ENCODE results near the gene CCNL2. TPM values are rescaled to one million over a fixed set of nuclear protein-coding genes. Genes with fewer than 3 reads are reported as not detected.

CCNL2 gene
- polyA plus RNA-seq, 2 of the 4 experiments (the other 2 are of a cell fraction) = 85.5 to 111 TPM

- ChIA-PET CTCF (interaction anchor here (0.9 kb wide), 1 partner anchor 35 kb away, joined by 3 read pairs; no protein-coding TSS in a partner anchor), POLR2A (no interaction called here)
- ATAC-seq = peak in 1 of 2 experiments; percentile 75; a peak in 3 of 6 replicates
- no CpG with 5 or more reads among the region's 18 CpGs for WGBS (ENCODE audit: missing lambda C conversion rate)
- Histone ChIP-seq H3K4me3 (no peak overlapping the region), H3K9me3 (no peaks in the 10 kb centered on the region), H3K4me2 (no peak overlapping the region), H3K4me1 (no peaks in the 10 kb centered on the region), H3K27ac (no peak overlapping the region)
- FAIRE-seq = no peak
- no peak for DNase-seq (ENCODE audit: low read depth in 1 of 2, low spot score in 1 of 2)
- TF ChIP-seq, protein P1, sequence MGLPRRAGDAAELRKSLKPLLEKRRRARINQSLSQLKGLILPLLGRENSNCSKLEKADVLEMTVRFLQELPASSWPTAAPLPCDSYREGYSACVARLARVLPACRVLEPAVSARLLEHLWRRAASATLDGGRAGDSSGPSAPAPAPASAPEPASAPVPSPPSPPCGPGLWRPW (IDR thresholded peaks at IDR 0.05) = no peak
- no peak for TF ChIP-seq EHMT2 (IDR thresholded peaks at IDR 0.05; ENCODE audit: low read depth)
- no peak for TF ChIP-seq RNF2 (IDR thresholded peaks at IDR 0.05; ENCODE audit: borderline replicate concordance, low read depth)
- no peak for TF ChIP-seq KDM5A (IDR thresholded peaks at IDR 0.05)
- TF ChIP-seq NPAS2 (CRISPR knock-in tag; IDR thresholded peaks at IDR 0.05; ENCODE audit: borderline replicate concordance) = no peak
- TF ChIP-seq BHLHE40 (IDR thresholded peaks at IDR 0.05; ENCODE audit: low read depth, low read length) = no peak
- TF ChIP-seq, protein P2, sequence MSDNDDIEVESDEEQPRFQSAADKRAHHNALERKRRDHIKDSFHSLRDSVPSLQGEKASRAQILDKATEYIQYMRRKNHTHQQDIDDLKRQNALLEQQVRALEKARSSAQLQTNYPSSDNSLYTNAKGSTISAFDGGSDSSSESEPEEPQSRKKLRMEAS (IDR thresholded peaks at IDR 0.05) = no peak
- TF ChIP-seq, protein P3, sequence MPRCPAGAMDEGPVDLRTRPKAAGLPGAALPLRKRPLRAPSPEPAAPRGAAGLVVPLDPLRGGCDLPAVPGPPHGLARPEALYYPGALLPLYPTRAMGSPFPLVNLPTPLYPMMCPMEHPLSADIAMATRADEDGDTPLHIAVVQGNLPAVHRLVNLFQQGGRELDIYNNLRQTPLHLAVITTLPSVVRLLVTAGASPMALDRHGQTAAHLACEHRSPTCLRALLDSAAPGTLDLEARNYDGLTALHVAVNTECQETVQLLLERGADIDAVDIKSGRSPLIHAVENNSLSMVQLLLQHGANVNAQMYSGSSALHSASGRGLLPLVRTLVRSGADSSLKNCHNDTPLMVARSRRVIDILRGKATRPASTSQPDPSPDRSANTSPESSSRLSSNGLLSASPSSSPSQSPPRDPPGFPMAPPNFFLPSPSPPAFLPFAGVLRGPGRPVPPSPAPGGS (IDR thresholded peaks at IDR 0.05) = no peak
Observed at GRCh38 chr1:1337793-1338147, 61.4 kb downstream of the CCNL2 start.

- TF ChIP-seq FOSB (CRISPR knock-in tag; IDR thresholded peaks at IDR 0.05) (no peak), ESRRA (IDR thresholded peaks at IDR 0.05; ENCODE audit: borderline replicate concordance, low read length) (no peak), NR3C1 (IDR thresholded peaks at IDR 0.05) (no peak), E2F6 (IDR thresholded peaks at IDR 0.05; ENCODE audit: borderline replicate concordance, low read depth) (no peak), RCOR1 (IDR thresholded peaks at IDR 0.05; ENCODE audit: low read depth, low read length) (no peak), CBX2 (IDR thresholded peaks at IDR 0.05; ENCODE audit: borderline replicate concordance, low read depth) (no peak), EP300 (IDR thresholded peaks at IDR 0.05) (no peak), RARB (CRISPR knock-in tag; IDR thresholded peaks at IDR 0.05) (no peak), RAD21 (conservative IDR thresholded peaks at IDR 0.05 in 1 of 2, IDR thresholded peaks at IDR 0.05 in 1 of 2) (no peak), SREBF2 (IDR thresholded peaks at IDR 0.05) (no peak), SMC3 (IDR thresholded peaks at IDR 0.05) (no peak), HOXA7 (CRISPR knock-in tag; IDR thresholded peaks at IDR 0.05) (no peak), FOXS1 (CRISPR knock-in tag; IDR thresholded peaks at IDR 0.05) (no peak), HEYL (CRISPR knock-in tag; IDR thresholded peaks at IDR 0.05) (no peak), TFCP2L1 (CRISPR knock-in tag; IDR thresholded peaks at IDR 0.05) (no peak)
- TF ChIP-seq, protein P1 (IDR thresholded peaks at IDR 0.05) = no peak
- TF ChIP-seq, protein P4, sequence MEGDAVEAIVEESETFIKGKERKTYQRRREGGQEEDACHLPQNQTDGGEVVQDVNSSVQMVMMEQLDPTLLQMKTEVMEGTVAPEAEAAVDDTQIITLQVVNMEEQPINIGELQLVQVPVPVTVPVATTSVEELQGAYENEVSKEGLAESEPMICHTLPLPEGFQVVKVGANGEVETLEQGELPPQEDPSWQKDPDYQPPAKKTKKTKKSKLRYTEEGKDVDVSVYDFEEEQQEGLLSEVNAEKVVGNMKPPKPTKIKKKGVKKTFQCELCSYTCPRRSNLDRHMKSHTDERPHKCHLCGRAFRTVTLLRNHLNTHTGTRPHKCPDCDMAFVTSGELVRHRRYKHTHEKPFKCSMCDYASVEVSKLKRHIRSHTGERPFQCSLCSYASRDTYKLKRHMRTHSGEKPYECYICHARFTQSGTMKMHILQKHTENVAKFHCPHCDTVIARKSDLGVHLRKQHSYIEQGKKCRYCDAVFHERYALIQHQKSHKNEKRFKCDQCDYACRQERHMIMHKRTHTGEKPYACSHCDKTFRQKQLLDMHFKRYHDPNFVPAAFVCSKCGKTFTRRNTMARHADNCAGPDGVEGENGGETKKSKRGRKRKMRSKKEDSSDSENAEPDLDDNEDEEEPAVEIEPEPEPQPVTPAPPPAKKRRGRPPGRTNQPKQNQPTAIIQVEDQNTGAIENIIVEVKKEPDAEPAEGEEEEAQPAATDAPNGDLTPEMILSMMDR (IDR thresholded peaks at IDR 0.05) = no peak
- TF ChIP-seq, protein P5, sequence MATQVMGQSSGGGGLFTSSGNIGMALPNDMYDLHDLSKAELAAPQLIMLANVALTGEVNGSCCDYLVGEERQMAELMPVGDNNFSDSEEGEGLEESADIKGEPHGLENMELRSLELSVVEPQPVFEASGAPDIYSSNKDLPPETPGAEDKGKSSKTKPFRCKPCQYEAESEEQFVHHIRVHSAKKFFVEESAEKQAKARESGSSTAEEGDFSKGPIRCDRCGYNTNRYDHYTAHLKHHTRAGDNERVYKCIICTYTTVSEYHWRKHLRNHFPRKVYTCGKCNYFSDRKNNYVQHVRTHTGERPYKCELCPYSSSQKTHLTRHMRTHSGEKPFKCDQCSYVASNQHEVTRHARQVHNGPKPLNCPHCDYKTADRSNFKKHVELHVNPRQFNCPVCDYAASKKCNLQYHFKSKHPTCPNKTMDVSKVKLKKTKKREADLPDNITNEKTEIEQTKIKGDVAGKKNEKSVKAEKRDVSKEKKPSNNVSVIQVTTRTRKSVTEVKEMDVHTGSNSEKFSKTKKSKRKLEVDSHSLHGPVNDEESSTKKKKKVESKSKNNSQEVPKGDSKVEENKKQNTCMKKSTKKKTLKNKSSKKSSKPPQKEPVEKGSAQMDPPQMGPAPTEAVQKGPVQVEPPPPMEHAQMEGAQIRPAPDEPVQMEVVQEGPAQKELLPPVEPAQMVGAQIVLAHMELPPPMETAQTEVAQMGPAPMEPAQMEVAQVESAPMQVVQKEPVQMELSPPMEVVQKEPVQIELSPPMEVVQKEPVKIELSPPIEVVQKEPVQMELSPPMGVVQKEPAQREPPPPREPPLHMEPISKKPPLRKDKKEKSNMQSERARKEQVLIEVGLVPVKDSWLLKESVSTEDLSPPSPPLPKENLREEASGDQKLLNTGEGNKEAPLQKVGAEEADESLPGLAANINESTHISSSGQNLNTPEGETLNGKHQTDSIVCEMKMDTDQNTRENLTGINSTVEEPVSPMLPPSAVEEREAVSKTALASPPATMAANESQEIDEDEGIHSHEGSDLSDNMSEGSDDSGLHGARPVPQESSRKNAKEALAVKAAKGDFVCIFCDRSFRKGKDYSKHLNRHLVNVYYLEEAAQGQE (IDR thresholded peaks at IDR 0.05) = no peak
- no peak overlapping the region for H3K4me2 ChIP-seq
- no peak; a peak in 2 of 6 replicates for ATAC-seq
- H3K9me3 ChIP-seq = no peaks in the 10 kb centered on the region
- H3K4me1 ChIP-seq = no peaks in the 10 kb centered on the region
- ChIA-PET POLR2A (no interaction called here), CTCF (interaction anchor here (0.9 to 2.8 kb wide), 3 partner anchors 8 to 35 kb away, joined by 3 to 22 read pairs (median 6); no protein-coding TSS in a partner anchor)
- no peak overlapping the region for H3K4me3 ChIP-seq
- DNase-seq (ENCODE audit: low read depth in 1 of 2, low spot score in 1 of 2) = no peak
- no peak overlapping the region for H3K27ac ChIP-seq
- no peak for FAIRE-seq
- WGBS (ENCODE audit: missing lambda C conversion rate) = 96% methylated on average over 19 of the region's 32 CpGs
Observed at GRCh38 chr1:1336931-1337792, 62.0 kb downstream of the CCNL2 start.
